Measurements from ENCODE around the gene FUT1. TPM values are rescaled to one million over a fixed set of nuclear protein-coding genes. Genes with fewer than 3 reads are reported as not detected.
A peak's percentile ranks its signal among the peaks of the same experiment; 100 is the strongest.

Gene FUT1
- total RNA-seq, 1 donor from 2014 or later: 13.2 TPM

DNA sequence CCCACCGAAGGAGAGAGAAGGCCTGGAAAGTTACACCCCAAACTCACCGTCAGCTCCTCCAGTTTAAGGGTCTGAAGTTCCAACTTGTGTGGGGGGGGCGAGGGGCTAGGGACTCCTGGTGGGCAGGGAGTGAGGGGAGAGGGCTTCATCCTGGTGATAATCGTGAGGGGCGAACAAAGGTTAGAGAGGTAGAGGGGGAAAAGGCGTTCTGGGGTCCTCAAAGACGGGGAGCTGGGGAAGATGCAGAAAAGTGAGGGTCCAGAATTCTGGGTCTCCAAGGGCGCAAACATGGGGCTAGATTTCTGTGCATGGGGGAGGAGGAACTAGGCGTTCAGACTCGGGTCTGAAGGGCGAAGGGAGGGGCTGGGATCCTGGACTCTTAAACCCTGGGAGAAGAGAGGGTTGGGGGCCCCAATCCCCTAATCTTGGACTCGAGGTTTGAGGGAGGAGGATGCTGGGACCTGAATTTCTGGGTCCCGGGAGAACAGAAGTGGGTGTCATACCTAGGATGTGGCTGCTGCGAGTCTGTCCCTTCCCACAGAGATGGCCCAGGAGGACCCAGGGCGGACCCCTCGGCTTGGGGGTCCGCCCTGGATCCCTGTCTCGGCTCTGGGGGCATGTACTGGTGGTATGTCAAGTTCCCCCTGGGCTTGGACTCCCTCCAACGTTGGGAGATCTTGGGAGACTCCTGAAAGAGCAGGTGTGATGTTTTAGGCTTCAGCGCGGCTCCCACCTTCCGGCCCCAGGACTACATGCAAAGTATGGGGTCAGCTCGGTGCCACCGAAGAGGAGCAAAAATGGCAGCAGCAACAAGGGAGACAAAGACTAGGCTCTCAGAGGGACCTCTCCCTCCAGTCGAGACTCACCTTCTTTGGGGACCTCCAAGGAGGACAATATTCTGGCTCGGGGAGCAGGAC is 37.4 kb downstream of the FUT1 start:
- Histone ChIP-seq H3K27ac (peak overlapping the region; percentile 82), H3K4me1 (peaks cover 45% of the 10 kb centered on the region)
- ATAC-seq: no peak

DNA sequence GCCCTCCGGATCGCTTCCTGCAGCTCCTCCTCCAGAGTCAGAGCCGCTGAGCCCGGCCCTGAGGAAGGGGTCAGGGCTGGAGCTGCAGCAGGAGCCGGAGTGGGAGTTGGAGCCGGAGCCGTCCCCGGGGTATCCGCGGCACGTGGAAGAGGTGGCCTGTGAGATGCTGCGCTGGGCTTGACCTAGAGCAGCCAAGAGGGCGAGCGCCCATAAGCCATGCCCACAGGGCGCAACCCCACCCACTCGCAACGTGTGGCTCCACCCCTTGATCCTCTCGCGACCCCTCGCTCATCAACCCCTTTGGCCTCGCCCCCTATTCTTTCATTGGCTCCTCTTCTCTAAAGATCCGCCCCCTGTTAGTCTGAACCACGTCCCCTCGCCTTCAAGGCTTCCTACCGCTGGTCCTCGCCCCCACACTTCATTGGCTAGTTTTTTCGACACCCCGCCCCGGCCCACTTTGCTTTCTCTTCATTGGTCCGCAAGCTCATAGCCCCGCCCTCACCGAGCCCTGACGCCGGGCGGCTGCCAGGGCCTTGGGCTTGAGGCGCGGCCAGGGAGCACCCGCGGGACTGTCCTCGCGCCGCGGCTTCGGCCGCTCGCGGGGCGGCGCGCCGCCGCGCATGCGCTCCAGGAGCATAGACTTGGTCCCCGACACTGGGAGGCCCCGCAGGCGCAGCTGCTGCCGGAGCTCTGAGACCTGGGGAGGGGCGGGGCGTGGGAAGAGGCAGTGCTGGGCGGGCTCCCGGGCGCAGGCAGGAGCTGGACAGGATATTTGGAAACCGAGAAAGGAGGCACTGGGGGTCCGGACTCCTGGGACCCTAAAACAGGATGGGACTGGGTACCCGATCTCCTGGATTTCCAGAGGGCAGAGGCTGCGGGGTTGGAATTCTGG is 38.3 kb downstream of the FUT1 start:
- Histone ChIP-seq H3K27ac (peak overlapping the region; percentile 82), H3K9me3 (no peaks in the 10 kb centered on the region), H3K4me1 (peaks cover 36% of the 10 kb centered on the region), H3K36me3 (no peaks in the 10 kb centered on the region), H3K27me3 (ENCODE audit: low read depth) (no peaks in the 10 kb centered on the region), H3K4me3 (peak overlapping the region; percentile 81)
- peak; percentile 99 for DNase-seq
- TF ChIP-seq, protein P1, sequence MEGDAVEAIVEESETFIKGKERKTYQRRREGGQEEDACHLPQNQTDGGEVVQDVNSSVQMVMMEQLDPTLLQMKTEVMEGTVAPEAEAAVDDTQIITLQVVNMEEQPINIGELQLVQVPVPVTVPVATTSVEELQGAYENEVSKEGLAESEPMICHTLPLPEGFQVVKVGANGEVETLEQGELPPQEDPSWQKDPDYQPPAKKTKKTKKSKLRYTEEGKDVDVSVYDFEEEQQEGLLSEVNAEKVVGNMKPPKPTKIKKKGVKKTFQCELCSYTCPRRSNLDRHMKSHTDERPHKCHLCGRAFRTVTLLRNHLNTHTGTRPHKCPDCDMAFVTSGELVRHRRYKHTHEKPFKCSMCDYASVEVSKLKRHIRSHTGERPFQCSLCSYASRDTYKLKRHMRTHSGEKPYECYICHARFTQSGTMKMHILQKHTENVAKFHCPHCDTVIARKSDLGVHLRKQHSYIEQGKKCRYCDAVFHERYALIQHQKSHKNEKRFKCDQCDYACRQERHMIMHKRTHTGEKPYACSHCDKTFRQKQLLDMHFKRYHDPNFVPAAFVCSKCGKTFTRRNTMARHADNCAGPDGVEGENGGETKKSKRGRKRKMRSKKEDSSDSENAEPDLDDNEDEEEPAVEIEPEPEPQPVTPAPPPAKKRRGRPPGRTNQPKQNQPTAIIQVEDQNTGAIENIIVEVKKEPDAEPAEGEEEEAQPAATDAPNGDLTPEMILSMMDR (IDR thresholded peaks at IDR 0.05): no peak
- intact Hi-C loops (cut with DNase I): no loop called here
- peak; percentile 97 to 98 for ATAC-seq

More for the DNA sequence above, 37.4 kb downstream of the FUT1 start:
- peak; percentile 49 for DNase-seq
- intact Hi-C loops (cut with DNase I): no loop called here
- Histone ChIP-seq H3K9me3 (no peaks in the 10 kb centered on the region), H3K4me3 (peak overlapping the region; percentile 81), H3K27me3 (ENCODE audit: low read depth) (no peaks in the 10 kb centered on the region), H3K36me3 (no peaks in the 10 kb centered on the region)
- TF ChIP-seq, protein P1 (IDR thresholded peaks at IDR 0.05): no peak

DNA sequence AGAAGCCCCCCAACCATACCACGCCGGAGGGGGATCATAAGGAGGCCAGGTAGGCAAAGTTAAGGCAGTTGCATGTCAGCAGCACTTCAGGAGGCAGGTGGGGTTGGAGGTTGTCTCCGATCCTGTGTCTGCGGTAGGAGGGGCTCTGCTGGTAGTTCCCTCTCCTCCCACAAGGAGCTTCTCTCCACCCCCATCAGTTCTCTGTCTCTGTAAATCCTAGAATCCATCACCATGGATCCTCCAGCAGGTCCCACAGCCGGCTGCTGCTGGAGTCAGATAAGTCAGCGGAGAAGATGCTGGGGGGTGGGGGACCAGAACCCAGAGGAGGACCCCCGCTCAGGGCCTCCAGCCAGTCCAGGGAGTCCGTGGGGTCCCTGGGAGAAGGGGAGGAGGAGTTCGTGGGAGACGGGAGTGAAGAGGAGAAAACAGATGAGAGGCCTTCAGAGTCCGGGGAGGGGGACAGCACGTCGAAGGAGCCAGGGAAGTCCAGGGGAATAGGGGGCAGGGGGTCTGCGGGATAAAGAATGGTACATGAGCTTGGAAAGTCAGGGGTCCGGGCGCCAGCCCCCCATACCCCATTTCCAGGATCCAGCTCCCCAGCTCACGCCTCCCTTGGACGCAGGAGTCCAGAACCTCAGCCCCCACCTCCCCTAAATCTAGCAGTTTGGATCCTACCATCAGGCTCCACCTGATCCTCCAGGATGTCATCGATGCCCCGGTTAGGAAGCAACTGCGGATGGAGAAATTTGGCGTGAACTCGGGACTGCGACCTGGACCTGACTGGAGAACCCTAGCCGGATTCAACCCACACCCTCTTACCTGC is 39.2 kb downstream of the FUT1 start:
- TF ChIP-seq, protein P1 (IDR thresholded peaks at IDR 0.05): no peak
- H3K27ac ChIP-seq: peak overlapping the region; percentile 60
- intact Hi-C loops (cut with DNase I): no loop called here

DNA sequence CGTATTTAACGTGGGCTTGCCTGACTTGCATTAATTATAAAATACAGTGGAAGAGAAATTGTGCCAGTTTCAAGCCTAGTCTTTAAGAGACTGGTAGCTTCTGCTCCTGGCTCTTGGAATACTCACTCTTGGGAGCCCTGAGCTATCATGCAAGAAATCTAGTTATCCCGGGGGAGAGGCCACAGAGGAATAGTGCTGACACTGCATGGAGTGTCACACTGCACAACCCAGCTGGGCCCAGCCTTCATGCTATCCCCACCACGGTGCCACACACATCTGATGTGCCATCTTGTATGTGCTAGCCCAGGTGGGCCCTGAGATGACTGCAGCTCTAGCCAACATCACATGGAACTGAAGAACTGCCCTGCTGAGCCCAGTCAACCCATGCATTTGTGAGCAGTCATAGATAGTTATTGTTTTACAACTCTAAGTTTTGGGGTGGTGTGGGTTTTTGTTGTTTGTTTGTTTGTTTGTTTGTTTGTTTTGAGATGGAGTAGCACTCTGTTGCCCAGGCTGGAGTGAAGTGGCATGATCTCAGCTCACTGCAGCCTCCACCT is 41.3 kb downstream of the FUT1 start:
- intact Hi-C loops (cut with DNase I): no loop called here
- DNase-seq (no peak), ATAC-seq (no peak)
- no peak overlapping the region for H3K4me3 ChIP-seq
- no peak overlapping the region for H3K27ac ChIP-seq
- H3K27me3 ChIP-seq (ENCODE audit: low read depth): no peaks in the 10 kb centered on the region
- peaks cover 23% of the 10 kb centered on the region for H3K4me1 ChIP-seq
- no peaks in the 10 kb centered on the region for H3K36me3 ChIP-seq
- TF ChIP-seq, protein P1 (IDR thresholded peaks at IDR 0.05): no peak
- H3K9me3 ChIP-seq: no peaks in the 10 kb centered on the region

More for the DNA sequence above, 39.2 kb downstream of the FUT1 start:
- Histone ChIP-seq H3K4me1 (peaks cover 34% of the 10 kb centered on the region), H3K27me3 (ENCODE audit: low read depth) (no peaks in the 10 kb centered on the region), H3K4me3 (peak overlapping the region; percentile 81), H3K36me3 (no peaks in the 10 kb centered on the region), H3K9me3 (no peaks in the 10 kb centered on the region)
- ATAC-seq (no peak), DNase-seq (no peak)
